HepG2 (cell line): Measurements from ENCODE around the gene GPR89B. TPM values are rescaled to one million over a fixed set of nuclear protein-coding genes. Genes with fewer than 3 reads are reported as not detected.
A peak's percentile ranks its signal among the peaks of the same experiment; 100 is the strongest.

ENCODE experiments used
- ATAC-seq: fragments of 200-7000 bp; cut with Tn5 transposase; 3 replicates; pipeline ENCODE4 v1.9.1; 2020; ENCODE audit warnings: mild to moderate bottlenecking, moderate library complexity
- BruUV-seq: library from RNA; stranded (reverse); fragments of 400-500 nt; replicated peaks from 2 replicates; lab custom pipeline; 2021; lab: Mats Ljungman, UMichigan
- CTCF ChIA-PET: fragments of 300-600 bp; formaldehyde crosslinking; extraction: SDS; loops from one replicate; lab custom pipeline; 2021; ENCODE audit warnings: low total read pairs, inconsistent platforms, low intra/inter-chr PET ratio; lab: Yijun Ruan, JAX
- POLR2A ChIA-PET: fragments of 350-600 bp; sonication (Branson Sonifier 250); formaldehyde crosslinking; loops from one replicate; lab custom pipeline; 2020; ENCODE audit warnings: antibody characterized with exemption, inconsistent platforms; lab: Yijun Ruan, JAX
- DNase-seq: peaks from one replicate; pipeline ENCODE4 v3.0.0-alpha.2; 2015; ENCODE audit warnings: low spot score
- FAIRE-seq: peaks from 3 replicates; lab custom pipeline; 2011; peaks lifted over from hg19 to GRCh38; lab: Jason Lieb, UNC
- H2AFZ ChIP-seq: one replicate; pipeline ENCODE4 v1.6.1; 2011; ENCODE audit warnings: low read length, inconsistent platforms
- H3K27ac ChIP-seq: fragments of 300-600 bp; 3 replicates; pipeline ENCODE4 v1.8.0; 2011; ENCODE audit warnings: mixed run types, mild to moderate bottlenecking, mixed read lengths, low read length, inconsistent platforms; ENCODE audit not compliant: insufficient read depth; ENCODE audit errors: extremely low read length
- H3K27me3 ChIP-seq, 2 experiments: fragments of 200-600 bp in 1 of 2; 2 replicates in 1 of 2; 3 replicates in 1 of 2; pipeline versions ENCODE4 v1.6.0 to v1.8.0; 2011; ENCODE audit warnings: low read length in 2 of 2, mild to moderate bottlenecking in 2 of 2, moderate library complexity in 2 of 2, inconsistent platforms in 1 of 2; ENCODE audit not compliant: insufficient read depth in 2 of 2, control insufficient read depth in 1 of 2
- H3K36me3 ChIP-seq, 2 experiments: fragments of 200-600 bp in 1 of 2; replicated peaks in 1 of 2; 2 replicates in 1 of 2; 3 replicates in 1 of 2; pipeline versions ENCODE4 v1.5.1 to v1.8.0; 2011; ENCODE audit warnings: low read length in 2 of 2, inconsistent platforms in 1 of 2; ENCODE audit not compliant: insufficient read depth in 2 of 2, control insufficient read depth in 1 of 2
- H3K4me1 ChIP-seq: 2 replicates; pipeline ENCODE4 v1.5.1; 2012; ENCODE audit warnings: low read length, inconsistent platforms; ENCODE audit not compliant: insufficient read depth
- H3K4me2 ChIP-seq: 2 replicates; pipeline ENCODE4 v1.6.0; 2011; ENCODE audit warnings: low read depth, low read length, inconsistent platforms
- H3K4me3 ChIP-seq, 3 experiments: fragments of 200-600 bp in 1 of 3; sonication (generic), shearing (Covaris generic) in 1 of 3; replicated peaks in 1 of 3; 2 replicates each; pipeline ENCODE4 v1.5.1; 2011 to 2016; ENCODE audit warnings: low read length in 3 of 3, inconsistent platforms in 2 of 3, low read depth in 2 of 3, mild to moderate bottlenecking in 2 of 3, control low read depth in 1 of 3, mixed read lengths in 1 of 3; ENCODE audit not compliant: insufficient read depth in 1 of 3
- H3K79me2 ChIP-seq: one replicate; pipeline ENCODE4 v1.6.1; 2011; ENCODE audit warnings: low read length, inconsistent platforms; ENCODE audit not compliant: insufficient read depth
- H3K9ac ChIP-seq: 2 replicates; pipeline ENCODE4 v1.6.0; 2011; ENCODE audit warnings: mild to moderate bottlenecking, low read depth, low read length, inconsistent platforms; ENCODE audit not compliant: insufficient read depth
- H3K9me3 ChIP-seq: 2 replicates; pipeline ENCODE4 v1.5.1; 2012; ENCODE audit warnings: mild to moderate bottlenecking, low read length
- H4K20me1 ChIP-seq: 2 replicates; pipeline ENCODE4 v1.6.0; 2011; ENCODE audit warnings: inconsistent platforms, mild to moderate bottlenecking, low read length, moderate library complexity; ENCODE audit not compliant: insufficient read depth
- BRD4 ChIP-seq: sonication (generic); formaldehyde crosslinking; IDR thresholded peaks from 2 replicates; pipeline ENCODE4 v1.4.0; 2020; ENCODE audit warnings: missing genetic modification reagents
- CC2D1A ChIP-seq: sonication (generic); formaldehyde crosslinking; IDR thresholded peaks from 2 replicates; pipeline ENCODE4 v1.8.1; 2023; ENCODE audit warnings: mild to moderate bottlenecking, missing genetic modification reagents
- EEA1 ChIP-seq: sonication (generic); formaldehyde crosslinking; IDR thresholded peaks from 2 replicates; pipeline ENCODE4 v1.5.1; 2020; ENCODE audit warnings: mild to moderate bottlenecking, missing genetic modification reagents, borderline replicate concordance
- MAFF ChIP-seq: IDR thresholded peaks from 2 replicates; pipeline ENCODE4 v1.6.1; 2011; ENCODE audit warnings: low read depth, low read length, improper control_type of control experiment
- NFIC ChIP-seq: IDR thresholded peaks from 2 replicates; pipeline ENCODE4 v1.6.1; 2012; ENCODE audit warnings: mild to moderate bottlenecking, low read length, inconsistent platforms
- RELA ChIP-seq: sonication (generic); formaldehyde crosslinking; IDR thresholded peaks from 2 replicates; pipeline ENCODE4 v1.4.0; 2020; ENCODE audit warnings: missing genetic modification reagents
- SMC3 ChIP-seq: IDR thresholded peaks from 2 replicates; pipeline ENCODE4 v1.6.1; 2011; ENCODE audit warnings: low read length, improper control_type of control experiment
- STAG1 ChIP-seq: sonication (generic); formaldehyde crosslinking; IDR thresholded peaks from 2 replicates; pipeline ENCODE4 v1.4.0; 2020; ENCODE audit warnings: missing genetic modification reagents
- THAP11 ChIP-seq: IDR thresholded peaks from 2 replicates; pipeline ENCODE4 v1.6.1; 2016; ENCODE audit warnings: missing biosample characterization, missing genetic modification reagents
- ZMAT3 ChIP-seq: sonication (generic); formaldehyde crosslinking; conservative IDR thresholded peaks from 2 replicates; pipeline ENCODE4 v1.7.0; 2021; ENCODE audit warnings: missing genetic modification reagents
- ZNF121 ChIP-seq: sonication (generic); formaldehyde crosslinking; IDR thresholded peaks from 2 replicates; pipeline ENCODE4 v1.5.0; 2020; ENCODE audit warnings: mild to moderate bottlenecking, missing genetic modification reagents
- ZNF34 ChIP-seq: sonication (generic); formaldehyde crosslinking; IDR thresholded peaks from 2 replicates; pipeline ENCODE4 v1.4.0; 2020; ENCODE audit warnings: mild to moderate bottlenecking, missing genetic modification reagents, borderline replicate concordance
- ZNF589 ChIP-seq: sonication (generic); formaldehyde crosslinking; conservative IDR thresholded peaks from 2 replicates; pipeline ENCODE4 v1.8.0; 2022; ENCODE audit warnings: mild to moderate bottlenecking, moderate library complexity, missing genetic modification reagents
- WGBS: methylation state at CpG from one replicate; pipeline ENCODE4 v1.1.6; 2017; ENCODE audit warnings: low lambda C conversion rate; 5-methylcytosine and 5-hydroxymethylcytosine counted together
- in situ Hi-C: cut with HindIII; loops from 2 replicates; pipeline ENCODE4 v1.10.0; 2017; ENCODE audit warnings: low pct_unique_long_range_greater_than_20kb; ENCODE audit not compliant: extremely low pct_ligation_motif_present
- intact Hi-C: fragments of 100-400 bp; cut with micrococcal nuclease; formaldehyde crosslinking; loops from one replicate; pipeline ENCODE4 v1.10.0; 2022; ENCODE audit not compliant: unreplicated experiment
- polyA plus RNA-seq, 8 experiments: library from polyadenylated mRNA; depleted of rRNA in 3 of 8; stranded (reverse) in 7 of 8; unstranded in 1 of 8; fragments of >200 nt; fragmentation: Illumina TruSeq in 4 of 8; extraction: Trizol in 4 of 8; gene quantifications; 2 replicates each; pipeline versions ENCODE4 v1.2.1 to v1.2.3, GENCODE V29; 2011 to 2016; ENCODE audit warnings: low read depth in 4 of 8, missing spikeins in 1 of 8, mixed read lengths in 1 of 8; ENCODE audit not compliant: insufficient read depth in 1 of 8
- total RNA-seq, 5 experiments: library from RNA; depleted of rRNA; stranded (reverse); fragments of >200 nt; fragmentation: Illumina TruSeq; extraction: Trizol; gene quantifications; 2 replicates each; pipeline ENCODE4 v1.2.3, GENCODE V29; 2016; ENCODE audit warnings: low read depth in 1 of 5
- TF ChIP-seq, protein P1 (sequence below): sonication (generic); formaldehyde crosslinking; IDR thresholded peaks from 2 replicates; pipeline ENCODE4 v1.5.0; 2020; ENCODE audit warnings: mild to moderate bottlenecking, missing genetic modification reagents, moderate library complexity
- TF ChIP-seq, protein P2 (sequence below): sonication (generic); formaldehyde crosslinking; IDR thresholded peaks from 2 replicates; pipeline ENCODE4 v1.8.0; 2022; ENCODE audit warnings: mild to moderate bottlenecking, missing genetic modification reagents, borderline replicate concordance
- TF ChIP-seq, protein P3 (sequence below): sonication (generic); formaldehyde crosslinking; IDR thresholded peaks from 2 replicates; pipeline ENCODE4 v1.8.0; 2022; ENCODE audit warnings: missing genetic modification reagents, mild to moderate bottlenecking, moderate library complexity, borderline replicate concordance
- TF ChIP-seq, protein P4 (sequence below): sonication (generic); formaldehyde crosslinking; IDR thresholded peaks from 2 replicates; pipeline ENCODE4 v1.4.0; 2020; ENCODE audit warnings: missing genetic modification reagents, mild to moderate bottlenecking, borderline replicate concordance

GPR89B gene
- total and polyA plus RNA-seq, 2 of the 13 experiments (the other 11 are each of a cell fraction or from before 2014, with no cell fraction given), result 12.2 to 20.1 TPM

DNA sequence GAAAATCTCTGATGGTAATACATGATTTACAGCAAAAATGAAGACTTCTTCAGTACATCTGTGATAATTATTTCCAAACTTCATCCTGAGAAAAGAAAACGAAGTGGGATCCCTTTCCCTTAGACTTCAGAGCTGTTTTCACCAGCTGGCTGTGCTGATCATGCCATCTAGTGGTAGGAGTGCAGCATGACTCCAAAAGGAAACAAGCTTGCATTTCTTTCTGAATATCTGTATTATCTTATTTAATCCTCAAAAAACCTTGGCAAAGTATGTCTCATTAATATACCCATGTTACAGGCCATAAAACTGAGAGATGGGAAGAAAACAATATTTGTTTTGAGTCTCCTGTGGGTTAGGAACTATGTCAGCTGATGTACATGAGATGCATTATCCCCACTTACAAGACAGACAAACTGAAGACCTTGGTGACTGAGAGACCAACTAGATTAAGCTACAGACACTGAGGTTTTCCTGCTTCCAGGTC is 35.4 kb upstream of the GPR89B start:
- H2AFZ ChIP-seq, result no peak overlapping the region
- no peak overlapping the region for H3K4me3 ChIP-seq
- ChIA-PET CTCF (interaction anchor here (0.7 to 2.4 kb wide), 4 partner anchors 169 to 397 kb away, joined by 5 to 26 read pairs (median 6); no protein-coding TSS in a partner anchor), POLR2A (interaction anchor here (0.9 kb wide), 1 partner anchor 172 kb away, joined by 3 read pairs; no protein-coding TSS in a partner anchor)
- BruUV-seq, result no TSS peak
- no peaks in the 10 kb centered on the region for H3K9me3 ChIP-seq
- H3K4me2 ChIP-seq, result no peak overlapping the region
- WGBS, result 7% methylated on average over 1 of the region's 1 CpG
- FAIRE-seq, result peak; percentile 85
- intact Hi-C loops (loop anchor here (2.0 to 10.0 kb wide), 3 partner anchors 52 to 398 kb away; no protein-coding TSS in a partner anchor), in situ Hi-C loops (loop anchor here (5.0 to 10.0 kb wide), 2 partner anchors 170 to 398 kb away; no protein-coding TSS in a partner anchor)
- H4K20me1 ChIP-seq, result no peaks in the 10 kb centered on the region
- no peaks in the 10 kb centered on the region for H3K36me3 ChIP-seq
- no peaks in the 10 kb centered on the region for H3K79me2 ChIP-seq
- no peaks in the 10 kb centered on the region for H3K4me1 ChIP-seq
- DNase-seq, result peak; percentile 28
- no peak overlapping the region for H3K27ac ChIP-seq
- no peak overlapping the region for H3K9ac ChIP-seq
- ATAC-seq, result 0 out of 3 replicates have a peak, but pooled peaks have one; percentile 31
- no peaks in the 10 kb centered on the region; a peak in 1 of 5 replicates for H3K27me3 ChIP-seq
- TF ChIP-seq ZMAT3 (CRISPR knock-in tag) (no peak), STAG1 (CRISPR knock-in tag) (peak; percentile 89), EEA1 (no peak), ZNF589 (CRISPR knock-in tag) (no peak), BRD4 (no peak), SMC3 (peak; percentile 87), THAP11 (CRISPR knock-in tag) (no peak), NFIC (no peak), ZNF121 (CRISPR knock-in tag) (no peak), RELA (CRISPR knock-in tag) (no peak), CC2D1A (no peak), MAFF (no peak), ZNF34 (CRISPR knock-in tag) (no peak)
- TF ChIP-seq, protein P1, sequence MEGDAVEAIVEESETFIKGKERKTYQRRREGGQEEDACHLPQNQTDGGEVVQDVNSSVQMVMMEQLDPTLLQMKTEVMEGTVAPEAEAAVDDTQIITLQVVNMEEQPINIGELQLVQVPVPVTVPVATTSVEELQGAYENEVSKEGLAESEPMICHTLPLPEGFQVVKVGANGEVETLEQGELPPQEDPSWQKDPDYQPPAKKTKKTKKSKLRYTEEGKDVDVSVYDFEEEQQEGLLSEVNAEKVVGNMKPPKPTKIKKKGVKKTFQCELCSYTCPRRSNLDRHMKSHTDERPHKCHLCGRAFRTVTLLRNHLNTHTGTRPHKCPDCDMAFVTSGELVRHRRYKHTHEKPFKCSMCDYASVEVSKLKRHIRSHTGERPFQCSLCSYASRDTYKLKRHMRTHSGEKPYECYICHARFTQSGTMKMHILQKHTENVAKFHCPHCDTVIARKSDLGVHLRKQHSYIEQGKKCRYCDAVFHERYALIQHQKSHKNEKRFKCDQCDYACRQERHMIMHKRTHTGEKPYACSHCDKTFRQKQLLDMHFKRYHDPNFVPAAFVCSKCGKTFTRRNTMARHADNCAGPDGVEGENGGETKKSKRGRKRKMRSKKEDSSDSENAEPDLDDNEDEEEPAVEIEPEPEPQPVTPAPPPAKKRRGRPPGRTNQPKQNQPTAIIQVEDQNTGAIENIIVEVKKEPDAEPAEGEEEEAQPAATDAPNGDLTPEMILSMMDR, result peak; percentile 85
- TF ChIP-seq, protein P2, sequence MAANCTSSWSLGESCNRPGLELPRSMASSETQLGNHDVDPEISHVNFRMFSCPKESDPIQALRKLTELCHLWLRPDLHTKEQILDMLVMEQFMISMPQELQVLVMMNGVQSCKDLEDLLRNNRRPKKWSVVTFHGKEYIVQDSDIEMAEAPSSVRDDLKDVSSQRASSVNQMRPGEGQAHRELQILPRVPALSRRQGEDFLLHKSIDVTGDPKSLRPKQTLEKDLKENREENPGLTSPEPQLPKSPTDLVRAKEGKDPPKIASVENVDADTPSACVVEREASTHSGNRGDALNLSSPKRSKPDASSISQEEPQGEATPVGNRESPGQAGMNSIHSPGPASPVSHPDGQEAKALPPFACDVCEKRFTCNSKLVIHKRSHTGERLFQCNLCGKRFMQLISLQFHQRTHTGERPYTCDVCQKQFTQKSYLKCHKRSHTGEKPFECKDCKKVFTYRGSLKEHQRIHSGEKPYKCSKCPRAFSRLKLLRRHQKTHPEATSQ (CRISPR knock-in tag), result no peak
- TF ChIP-seq, protein P3, sequence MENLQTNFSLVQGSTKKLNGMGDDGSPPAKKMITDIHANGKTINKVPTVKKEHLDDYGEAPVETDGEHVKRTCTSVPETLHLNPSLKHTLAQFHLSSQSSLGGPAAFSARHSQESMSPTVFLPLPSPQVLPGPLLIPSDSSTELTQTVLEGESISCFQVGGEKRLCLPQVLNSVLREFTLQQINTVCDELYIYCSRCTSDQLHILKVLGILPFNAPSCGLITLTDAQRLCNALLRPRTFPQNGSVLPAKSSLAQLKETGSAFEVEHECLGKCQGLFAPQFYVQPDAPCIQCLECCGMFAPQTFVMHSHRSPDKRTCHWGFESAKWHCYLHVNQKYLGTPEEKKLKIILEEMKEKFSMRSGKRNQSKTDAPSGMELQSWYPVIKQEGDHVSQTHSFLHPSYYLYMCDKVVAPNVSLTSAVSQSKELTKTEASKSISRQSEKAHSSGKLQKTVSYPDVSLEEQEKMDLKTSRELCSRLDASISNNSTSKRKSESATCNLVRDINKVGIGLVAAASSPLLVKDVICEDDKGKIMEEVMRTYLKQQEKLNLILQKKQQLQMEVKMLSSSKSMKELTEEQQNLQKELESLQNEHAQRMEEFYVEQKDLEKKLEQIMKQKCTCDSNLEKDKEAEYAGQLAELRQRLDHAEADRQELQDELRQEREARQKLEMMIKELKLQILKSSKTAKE, result no peak
- TF ChIP-seq, protein P4, sequence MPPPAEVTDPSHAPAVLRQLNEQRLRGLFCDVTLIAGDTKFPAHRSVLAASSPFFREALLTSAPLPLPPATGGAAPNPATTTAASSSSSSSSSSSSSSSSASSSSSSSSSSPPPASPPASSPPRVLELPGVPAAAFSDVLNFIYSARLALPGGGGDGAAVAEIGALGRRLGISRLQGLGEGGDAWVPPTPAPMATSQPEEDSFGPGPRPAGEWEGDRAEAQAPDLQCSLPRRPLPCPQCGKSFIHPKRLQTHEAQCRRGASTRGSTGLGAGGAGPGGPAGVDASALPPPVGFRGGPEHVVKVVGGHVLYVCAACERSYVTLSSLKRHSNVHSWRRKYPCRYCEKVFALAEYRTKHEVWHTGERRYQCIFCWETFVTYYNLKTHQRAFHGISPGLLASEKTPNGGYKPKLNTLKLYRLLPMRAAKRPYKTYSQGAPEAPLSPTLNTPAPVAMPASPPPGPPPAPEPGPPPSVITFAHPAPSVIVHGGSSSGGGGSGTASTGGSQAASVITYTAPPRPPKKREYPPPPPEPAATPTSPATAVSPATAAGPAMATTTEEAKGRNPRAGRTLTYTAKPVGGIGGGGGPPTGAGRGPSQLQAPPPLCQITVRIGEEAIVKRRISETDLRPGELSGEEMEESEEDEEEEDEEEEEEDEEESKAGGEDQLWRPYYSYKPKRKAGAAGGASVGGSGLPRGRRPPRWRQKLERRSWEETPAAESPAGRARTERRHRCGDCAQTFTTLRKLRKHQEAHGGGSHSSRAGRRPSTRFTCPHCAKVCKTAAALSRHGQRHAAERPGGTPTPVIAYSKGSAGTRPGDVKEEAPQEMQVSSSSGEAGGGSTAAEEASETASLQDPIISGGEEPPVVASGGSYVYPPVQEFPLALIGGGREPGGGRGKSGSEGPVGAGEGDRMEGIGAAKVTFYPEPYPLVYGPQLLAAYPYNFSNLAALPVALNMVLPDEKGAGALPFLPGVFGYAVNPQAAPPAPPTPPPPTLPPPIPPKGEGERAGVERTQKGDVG (CRISPR knock-in tag), result no peak
